OCI-LY7 (cell line): Measurements from ENCODE around the gene RAD50.

ENCODE experiments used
- EZH2phosphoT487 ChIP-seq: fragments of 200-600 bp; sonication (generic); IDR thresholded peaks from 2 replicates; pipeline ENCODE4 v1.6.1; 2018; ENCODE audit warnings: low read depth, borderline replicate concordance, mild to moderate bottlenecking, mixed run types, antibody characterized with exemption, low read length, moderate library complexity, mixed read lengths
- TF ChIP-seq, protein P1 (sequence below): fragments of 200-600 bp; sonication (generic); conservative IDR thresholded peaks from 2 replicates; pipeline ENCODE4 v1.5.1; 2014; ENCODE audit warnings: mild to moderate bottlenecking, antibody characterized with exemption, low read length, moderate library complexity, mixed read lengths

DNA sequence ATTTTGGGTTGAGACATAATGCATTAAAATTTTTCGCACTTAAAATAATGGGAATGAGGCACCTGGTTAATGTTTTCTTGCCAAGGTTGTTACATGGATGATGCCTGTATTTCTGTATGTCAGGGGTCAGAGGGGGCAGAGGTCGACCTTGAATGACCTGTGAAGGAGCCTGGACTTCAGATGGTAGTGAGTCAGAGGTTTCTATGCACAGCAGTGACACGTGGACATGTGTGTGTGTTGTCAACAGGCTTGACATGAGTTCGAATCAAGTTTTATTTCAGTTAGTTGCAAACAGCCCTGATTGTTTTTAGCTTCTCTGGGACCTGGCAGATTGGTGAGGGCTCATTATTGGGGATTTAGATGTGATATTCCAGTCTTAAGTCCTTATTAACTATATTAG is 17.1 kb upstream of the RAD50 start:
- TF ChIP-seq, protein P1, sequence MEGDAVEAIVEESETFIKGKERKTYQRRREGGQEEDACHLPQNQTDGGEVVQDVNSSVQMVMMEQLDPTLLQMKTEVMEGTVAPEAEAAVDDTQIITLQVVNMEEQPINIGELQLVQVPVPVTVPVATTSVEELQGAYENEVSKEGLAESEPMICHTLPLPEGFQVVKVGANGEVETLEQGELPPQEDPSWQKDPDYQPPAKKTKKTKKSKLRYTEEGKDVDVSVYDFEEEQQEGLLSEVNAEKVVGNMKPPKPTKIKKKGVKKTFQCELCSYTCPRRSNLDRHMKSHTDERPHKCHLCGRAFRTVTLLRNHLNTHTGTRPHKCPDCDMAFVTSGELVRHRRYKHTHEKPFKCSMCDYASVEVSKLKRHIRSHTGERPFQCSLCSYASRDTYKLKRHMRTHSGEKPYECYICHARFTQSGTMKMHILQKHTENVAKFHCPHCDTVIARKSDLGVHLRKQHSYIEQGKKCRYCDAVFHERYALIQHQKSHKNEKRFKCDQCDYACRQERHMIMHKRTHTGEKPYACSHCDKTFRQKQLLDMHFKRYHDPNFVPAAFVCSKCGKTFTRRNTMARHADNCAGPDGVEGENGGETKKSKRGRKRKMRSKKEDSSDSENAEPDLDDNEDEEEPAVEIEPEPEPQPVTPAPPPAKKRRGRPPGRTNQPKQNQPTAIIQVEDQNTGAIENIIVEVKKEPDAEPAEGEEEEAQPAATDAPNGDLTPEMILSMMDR: no peak
- no peak for TF ChIP-seq EZH2phosphoT487
